Measurements from ENCODE around the gene LCN9.

DNA sequence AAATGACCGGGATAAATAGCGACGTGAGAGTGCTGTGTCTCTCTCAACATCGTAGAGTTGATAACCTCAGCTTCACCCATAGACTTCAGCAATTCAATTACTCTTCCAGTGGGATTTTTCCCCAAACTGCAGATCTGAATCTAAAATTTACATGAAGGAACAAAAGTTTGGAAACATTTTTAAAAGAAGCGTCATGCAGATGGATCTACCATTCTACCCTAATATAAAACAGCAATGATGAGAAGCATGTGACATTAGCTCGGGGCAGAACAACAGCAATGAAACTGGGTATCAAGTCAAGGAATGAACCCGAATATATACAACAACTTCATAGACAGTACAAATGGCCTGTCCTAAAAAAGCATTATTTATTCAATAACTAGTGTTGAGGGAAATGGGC, 42.6 kb upstream of the LCN9 start:
- TF ChIP-seq, protein P1, sequence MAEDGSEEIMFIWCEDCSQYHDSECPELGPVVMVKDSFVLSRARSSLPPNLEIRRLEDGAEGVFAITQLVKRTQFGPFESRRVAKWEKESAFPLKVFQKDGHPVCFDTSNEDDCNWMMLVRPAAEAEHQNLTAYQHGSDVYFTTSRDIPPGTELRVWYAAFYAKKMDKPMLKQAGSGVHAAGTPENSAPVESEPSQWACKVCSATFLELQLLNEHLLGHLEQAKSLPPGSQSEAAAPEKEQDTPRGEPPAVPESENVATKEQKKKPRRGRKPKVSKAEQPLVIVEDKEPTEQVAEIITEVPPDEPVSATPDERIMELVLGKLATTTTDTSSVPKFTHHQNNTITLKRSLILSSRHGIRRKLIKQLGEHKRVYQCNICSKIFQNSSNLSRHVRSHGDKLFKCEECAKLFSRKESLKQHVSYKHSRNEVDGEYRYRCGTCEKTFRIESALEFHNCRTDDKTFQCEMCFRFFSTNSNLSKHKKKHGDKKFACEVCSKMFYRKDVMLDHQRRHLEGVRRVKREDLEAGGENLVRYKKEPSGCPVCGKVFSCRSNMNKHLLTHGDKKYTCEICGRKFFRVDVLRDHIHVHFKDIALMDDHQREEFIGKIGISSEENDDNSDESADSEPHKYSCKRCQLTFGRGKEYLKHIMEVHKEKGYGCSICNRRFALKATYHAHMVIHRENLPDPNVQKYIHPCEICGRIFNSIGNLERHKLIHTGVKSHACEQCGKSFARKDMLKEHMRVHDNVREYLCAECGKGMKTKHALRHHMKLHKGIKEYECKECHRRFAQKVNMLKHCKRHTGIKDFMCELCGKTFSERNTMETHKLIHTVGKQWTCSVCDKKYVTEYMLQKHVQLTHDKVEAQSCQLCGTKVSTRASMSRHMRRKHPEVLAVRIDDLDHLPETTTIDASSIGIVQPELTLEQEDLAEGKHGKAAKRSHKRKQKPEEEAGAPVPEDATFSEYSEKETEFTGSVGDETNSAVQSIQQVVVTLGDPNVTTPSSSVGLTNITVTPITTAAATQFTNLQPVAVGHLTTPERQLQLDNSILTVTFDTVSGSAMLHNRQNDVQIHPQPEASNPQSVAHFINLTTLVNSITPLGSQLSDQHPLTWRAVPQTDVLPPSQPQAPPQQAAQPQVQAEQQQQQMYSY (CRISPR knock-in tag; IDR thresholded peaks at IDR 0.05), result no peak
- TF ChIP-seq MYBL2 (CRISPR knock-in tag; IDR thresholded peaks at IDR 0.05) (no peak), TCF7 (CRISPR knock-in tag; IDR thresholded peaks at IDR 0.05; ENCODE audit: low read depth) (no peak)
- TF ChIP-seq, protein P2, sequence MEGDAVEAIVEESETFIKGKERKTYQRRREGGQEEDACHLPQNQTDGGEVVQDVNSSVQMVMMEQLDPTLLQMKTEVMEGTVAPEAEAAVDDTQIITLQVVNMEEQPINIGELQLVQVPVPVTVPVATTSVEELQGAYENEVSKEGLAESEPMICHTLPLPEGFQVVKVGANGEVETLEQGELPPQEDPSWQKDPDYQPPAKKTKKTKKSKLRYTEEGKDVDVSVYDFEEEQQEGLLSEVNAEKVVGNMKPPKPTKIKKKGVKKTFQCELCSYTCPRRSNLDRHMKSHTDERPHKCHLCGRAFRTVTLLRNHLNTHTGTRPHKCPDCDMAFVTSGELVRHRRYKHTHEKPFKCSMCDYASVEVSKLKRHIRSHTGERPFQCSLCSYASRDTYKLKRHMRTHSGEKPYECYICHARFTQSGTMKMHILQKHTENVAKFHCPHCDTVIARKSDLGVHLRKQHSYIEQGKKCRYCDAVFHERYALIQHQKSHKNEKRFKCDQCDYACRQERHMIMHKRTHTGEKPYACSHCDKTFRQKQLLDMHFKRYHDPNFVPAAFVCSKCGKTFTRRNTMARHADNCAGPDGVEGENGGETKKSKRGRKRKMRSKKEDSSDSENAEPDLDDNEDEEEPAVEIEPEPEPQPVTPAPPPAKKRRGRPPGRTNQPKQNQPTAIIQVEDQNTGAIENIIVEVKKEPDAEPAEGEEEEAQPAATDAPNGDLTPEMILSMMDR (IDR thresholded peaks at IDR 0.05), result no peak
- TF ChIP-seq, protein P3, sequence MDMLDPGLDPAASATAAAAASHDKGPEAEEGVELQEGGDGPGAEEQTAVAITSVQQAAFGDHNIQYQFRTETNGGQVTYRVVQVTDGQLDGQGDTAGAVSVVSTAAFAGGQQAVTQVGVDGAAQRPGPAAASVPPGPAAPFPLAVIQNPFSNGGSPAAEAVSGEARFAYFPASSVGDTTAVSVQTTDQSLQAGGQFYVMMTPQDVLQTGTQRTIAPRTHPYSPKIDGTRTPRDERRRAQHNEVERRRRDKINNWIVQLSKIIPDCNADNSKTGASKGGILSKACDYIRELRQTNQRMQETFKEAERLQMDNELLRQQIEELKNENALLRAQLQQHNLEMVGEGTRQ (CRISPR knock-in tag; IDR thresholded peaks at IDR 0.05), result no peak
- TF ChIP-seq, protein P4, sequence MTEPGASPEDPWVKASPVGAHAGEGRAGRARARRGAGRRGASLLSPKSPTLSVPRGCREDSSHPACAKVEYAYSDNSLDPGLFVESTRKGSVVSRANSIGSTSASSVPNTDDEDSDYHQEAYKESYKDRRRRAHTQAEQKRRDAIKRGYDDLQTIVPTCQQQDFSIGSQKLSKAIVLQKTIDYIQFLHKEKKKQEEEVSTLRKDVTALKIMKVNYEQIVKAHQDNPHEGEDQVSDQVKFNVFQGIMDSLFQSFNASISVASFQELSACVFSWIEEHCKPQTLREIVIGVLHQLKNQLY (CRISPR knock-in tag; IDR thresholded peaks at IDR 0.05), result no peak

Measured in WTC11 (cell line).